ENCODE results near the gene CDH22.

Gene CDH22

DNA sequence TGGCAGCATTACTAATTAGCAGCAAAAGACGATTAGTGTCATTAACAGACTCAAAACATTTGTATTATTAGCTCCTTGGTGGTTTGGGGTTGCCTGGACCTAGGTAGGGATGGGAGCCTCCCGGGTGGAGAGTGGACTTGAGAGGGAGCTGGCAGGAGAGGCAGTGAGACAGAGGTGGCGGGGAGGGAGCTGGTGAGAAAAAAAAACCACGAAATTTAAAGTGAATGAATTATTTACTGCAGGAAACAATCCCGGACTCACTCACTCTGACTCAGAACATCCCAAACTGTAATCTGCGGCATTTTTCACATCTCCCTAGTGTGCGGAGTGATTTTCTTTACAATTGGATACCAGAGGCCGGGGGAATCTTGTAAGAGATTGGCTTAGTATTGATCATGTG, 14.3 kb upstream of the CDH22 start:
- no peak for DNase-seq (ENCODE audit: low spot score)

DNA sequence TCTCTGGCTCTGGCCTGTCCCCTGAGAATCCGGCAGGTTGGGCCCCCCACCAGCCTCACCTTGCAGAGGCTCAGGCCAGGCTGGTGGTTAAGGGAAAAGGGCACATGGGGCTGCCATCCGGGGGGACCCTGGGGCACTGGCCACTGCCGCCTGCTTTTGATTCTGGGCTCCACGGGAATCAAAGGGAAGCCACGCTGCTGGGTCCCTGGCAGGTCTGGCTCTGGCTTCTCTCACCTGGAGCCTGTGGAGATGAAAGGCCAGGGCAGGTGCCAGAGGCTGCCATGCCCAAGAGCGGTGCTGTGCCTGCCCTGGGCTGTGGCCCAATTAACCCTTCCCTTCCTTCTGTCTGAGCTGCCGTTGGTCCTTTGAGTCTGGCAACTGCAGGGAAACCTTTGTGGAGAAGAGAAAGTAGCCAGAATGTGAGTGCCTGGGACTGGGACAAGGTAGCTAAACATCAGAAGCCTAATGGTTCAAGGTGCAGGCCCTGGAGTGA, 9.4 kb upstream of the CDH22 start:
- DNase-seq (ENCODE audit: low spot score), result no peak

DNA sequence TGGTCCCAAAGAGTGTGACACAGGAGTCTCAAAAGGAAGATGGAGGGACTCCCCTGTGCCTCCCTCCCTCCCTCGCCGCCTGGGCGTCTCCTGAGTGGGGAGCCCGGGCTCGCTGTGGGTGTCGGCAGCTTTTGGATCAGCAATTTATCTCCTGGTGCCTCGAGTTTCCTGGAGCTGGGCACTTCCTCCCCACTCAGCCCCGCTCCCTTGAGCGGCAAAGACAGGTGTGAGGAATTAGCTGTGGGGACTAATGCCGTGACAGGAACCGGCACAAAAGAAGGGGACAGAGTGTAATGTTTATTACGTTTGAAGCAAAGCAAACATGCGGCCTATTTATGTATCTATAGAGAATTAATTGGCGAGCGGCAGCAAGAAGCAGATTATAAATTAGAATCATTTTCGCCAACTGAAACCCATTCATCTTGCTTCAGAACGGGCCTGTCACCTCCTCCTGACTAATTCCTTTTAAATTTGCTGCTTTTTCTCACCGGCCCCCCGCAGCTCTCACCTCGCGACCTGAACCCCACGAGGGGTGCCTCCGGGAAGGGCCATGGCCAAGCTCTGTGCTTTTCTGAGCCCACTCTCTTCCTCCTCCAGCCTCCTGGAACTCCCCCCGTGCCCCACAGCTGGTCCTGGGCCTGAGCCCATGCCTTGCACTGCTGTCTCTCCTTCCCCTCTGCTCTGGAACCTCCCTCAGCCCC, 8.8 kb upstream of the CDH22 start:
- no peak for DNase-seq (ENCODE audit: low spot score)

DNA sequence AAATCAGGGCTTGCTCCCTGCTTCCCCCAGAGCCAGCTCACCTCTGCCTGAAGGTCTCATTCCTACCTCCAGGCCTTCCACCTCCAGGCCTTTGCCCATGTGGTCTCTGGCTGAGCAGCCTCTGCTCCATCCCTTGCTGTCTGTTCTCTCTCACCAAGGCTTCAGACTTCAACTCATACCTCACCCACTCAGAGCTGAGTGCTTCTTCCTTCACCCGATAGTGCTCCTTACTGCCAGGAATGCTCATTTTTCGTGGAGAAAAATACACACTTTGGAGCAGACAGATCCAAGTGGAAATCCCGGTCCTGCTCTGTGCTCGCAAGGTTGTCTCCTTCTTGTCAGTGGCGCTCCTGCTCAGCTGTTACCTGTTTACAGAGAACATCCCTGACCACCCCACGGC, 7.0 kb upstream of the CDH22 start:
- no peak for DNase-seq (ENCODE audit: low spot score)

DNA sequence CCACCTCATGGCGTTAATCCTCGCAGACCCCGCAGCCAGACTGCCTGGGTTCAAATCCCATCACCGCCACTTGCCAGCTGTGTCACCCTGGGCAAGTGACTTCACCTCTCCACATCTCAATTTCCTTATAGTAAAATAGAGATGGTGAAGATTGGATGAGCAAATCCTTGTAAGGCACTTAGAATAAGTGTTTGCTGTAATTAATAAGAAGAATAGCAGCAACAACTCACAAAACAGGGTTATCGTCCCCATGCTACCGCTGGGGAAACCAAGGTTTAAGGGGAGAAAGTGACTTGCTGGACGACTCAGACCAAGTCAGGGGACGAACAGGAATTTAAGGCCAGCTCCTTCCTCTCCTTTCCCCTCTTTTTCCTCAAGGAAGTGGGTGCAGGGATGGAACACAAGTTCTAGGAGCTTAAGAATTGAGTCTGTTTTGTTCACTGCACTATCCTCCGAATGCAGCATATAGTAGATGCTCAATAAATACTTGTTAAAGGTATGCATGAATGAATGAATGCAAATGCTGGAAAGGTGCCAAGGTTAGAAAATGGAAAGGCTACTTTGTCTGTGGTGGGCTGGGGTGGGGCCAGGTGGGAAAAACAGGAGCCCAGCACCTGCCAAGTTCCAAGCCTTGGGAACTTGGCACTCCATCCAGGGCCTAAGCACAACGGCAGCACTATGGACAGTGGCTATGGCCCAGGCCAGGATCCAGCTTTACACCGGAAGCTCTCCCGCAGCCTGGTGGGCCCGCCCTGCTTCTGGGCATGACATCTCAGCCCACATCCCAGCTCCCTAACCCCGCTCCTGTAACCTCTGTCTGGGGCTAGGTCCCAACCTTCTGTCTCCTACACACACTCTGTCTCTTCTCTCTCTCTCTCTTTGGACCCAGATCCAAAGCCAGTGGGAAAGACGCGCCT, 4.9 kb upstream of the CDH22 start:
- DNase-seq (ENCODE audit: low spot score), result no peak

DNA sequence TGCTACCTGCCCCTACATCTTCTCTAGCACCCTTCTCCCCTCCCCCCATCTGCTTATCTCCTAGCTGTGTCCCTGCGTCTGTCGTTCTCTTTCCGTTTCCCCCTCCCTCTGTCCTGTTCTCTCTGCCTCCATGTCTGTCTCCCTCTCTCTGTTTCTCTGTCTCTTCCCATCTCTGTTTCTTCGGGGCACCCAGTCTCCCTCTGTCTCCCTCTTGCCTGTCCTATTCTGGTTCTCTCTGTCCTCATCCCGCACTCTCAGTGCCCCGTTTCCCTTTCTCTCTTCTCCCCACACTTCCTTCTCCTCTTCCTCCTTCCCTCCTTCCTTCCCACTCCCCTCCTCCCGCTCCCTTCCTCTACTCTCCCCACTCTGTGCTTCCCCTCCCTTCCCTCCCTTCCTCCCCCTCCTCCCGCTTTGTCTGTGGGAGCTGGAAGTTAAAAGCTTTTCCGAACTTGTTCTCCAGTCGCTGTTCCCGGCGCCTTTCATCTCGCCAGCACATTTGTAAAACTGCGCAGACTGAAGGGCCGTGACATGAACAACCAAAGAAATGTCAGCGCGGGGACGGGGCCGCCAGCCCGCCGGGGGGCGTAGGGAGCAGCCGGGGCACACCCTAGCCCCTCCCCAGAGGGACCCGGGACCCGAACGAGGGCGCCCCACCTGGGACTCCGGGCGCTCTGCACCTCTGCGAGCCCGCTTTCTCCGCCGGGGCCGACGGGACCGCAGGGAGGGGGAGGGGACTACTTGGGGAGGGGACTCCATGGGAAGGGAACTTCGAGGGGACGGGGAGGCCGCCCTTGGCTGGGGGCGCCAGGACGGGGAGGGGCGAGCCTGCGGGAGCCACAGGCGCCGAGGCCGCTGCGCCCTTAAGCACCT, 4.0 kb upstream of the CDH22 start:
- no peak for DNase-seq (ENCODE audit: low spot score)

DNA sequence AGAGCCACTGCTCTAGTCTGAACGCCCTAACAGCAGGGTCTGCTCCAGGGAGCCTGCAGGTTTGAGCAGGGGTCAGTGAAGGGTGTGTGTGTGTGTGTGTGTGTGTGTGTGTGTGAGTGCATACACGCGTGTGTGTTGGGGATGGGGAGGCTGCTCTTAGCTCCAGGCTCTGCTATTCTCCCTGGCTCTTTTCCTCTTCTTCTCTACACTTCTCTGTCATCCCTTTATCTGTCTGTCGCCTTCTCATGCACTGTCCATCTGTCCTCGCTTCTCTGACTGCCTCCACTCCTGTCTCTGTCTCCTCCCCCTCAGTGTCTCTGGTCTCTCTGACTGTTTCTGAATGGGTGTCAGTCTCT, 3.4 kb upstream of the CDH22 start:
- DNase-seq (ENCODE audit: low spot score), result no peak

DNA sequence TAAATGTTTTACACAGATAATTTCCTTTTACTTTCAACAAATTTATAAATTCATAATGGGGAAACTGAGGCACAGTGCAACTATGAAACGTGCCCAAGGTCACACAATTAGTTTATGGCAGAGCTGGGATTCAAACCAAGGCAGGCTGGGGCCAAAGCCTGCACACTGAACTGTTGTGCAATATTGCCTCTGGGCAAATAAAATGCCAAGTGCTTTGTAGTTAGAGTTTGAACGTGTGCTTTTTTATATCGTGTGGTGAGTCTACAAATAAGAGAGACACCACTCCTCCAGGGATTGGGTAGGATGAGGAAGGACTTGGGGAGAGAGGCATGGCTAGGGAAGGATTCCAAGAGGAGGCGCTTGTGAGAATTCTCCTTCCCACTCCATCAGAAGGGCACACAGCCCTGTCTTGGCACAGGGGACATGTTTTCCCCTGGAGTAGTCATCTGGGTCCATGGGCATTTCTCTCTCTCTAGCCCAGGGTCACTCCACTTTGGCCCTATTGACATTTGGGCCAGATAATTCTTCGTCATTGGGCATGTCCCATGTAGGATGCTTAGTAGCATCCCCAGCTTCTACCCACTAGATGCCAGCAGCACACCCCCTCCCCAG, 2.8 kb upstream of the CDH22 start:
- no peak for DNase-seq (ENCODE audit: low spot score)

DNA sequence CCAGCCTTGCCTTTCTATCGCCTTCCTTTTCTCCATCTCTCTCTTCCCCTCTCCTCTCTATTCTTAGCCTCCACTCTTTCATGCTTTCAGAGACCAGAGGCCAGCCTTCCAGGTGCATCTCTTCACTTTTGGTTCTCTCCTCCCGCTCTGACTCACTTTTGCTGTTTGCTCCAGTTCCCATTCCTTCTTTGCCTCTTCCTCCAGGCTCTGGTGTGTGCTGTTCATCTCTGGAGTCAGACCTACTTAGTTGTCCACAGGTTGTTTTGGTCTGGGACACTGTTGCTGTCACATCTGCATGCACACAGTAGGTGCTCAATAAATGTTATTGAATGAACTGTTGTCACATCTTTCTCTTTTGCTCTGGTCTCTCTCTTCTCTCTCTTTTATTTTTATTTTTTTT, 1.6 kb upstream of the CDH22 start:
- no peak for DNase-seq (ENCODE audit: low spot score)

DNA sequence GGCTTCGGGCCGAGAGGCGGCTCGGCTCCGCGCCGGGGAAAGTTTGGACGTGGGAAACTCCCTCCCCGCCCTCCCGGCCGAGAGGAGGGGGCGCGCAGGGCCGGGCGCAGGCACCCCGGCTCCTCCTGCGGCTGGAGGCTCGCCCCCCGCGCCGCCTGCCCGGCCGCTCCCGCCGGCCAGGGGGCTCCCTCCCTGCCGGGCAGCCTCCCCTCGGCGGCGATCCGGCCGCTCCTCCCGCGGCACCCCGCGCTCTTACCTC, 370 bp downstream of the CDH22 start:
- DNase-seq (ENCODE audit: low spot score), result no peak

DNA sequence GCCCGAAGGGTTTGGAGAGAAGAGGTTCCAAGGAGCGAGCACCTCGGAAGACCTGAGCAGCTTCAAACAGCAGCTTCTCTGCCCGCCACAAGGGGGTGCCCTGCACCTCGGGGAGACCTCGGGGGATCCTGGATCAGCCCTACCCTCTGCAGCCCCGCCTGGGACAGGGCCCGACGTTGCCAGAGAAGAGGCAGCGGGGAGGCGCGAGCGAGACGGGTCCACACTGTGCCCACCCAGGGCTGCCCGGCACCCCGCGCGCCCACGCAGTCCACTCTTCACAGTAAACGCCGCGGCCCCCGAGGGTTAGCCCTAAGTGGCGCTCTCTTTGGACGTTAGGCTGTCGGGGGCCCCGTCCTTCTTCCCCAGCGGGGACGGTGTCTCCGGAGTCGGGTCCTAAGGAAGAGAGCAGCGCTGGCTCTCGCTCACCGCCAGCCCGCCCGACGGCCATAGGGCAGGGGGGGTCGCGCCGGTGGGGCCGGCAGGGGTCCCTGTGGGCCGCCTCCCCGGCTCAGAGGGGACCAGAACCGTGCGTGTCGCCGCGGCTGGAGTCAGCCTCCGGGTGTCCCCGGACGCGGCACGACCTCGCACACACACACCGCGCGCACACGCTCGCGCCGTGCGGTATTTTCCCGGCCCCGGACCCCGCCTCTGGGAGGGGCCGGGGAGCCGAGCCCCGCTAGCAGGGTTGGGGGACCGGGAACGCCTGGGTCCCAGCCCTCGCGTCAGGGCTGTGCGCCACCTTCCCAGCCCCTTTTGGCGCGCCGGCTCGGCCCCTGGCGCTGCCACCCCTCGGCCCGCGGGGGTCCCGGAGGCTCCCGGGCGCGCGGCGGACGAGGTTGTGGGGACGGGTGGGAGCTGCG, 929 bp downstream of the CDH22 start:
- no peak for DNase-seq (ENCODE audit: low spot score)

DNA sequence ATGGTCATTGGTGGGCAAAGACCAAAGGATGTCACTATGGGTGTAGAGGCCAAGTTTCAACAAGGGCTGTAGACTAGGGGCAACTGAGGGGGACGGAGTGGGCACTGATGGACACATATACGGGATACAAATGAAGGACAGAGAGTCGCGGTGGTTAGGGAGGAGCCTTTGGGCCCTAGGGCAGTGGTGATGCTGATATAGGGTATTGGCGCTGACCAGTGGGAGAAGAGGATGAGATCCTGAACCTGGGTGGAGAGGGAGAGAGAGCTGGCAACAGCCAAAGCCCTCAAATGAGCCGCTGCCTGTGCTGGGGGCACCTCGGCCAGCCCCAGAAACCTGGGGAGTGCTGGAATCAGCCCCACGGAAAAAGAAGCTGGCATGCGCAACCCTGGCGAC, 1.6 kb downstream of the CDH22 start:
- DNase-seq (ENCODE audit: low spot score), result no peak

DNA sequence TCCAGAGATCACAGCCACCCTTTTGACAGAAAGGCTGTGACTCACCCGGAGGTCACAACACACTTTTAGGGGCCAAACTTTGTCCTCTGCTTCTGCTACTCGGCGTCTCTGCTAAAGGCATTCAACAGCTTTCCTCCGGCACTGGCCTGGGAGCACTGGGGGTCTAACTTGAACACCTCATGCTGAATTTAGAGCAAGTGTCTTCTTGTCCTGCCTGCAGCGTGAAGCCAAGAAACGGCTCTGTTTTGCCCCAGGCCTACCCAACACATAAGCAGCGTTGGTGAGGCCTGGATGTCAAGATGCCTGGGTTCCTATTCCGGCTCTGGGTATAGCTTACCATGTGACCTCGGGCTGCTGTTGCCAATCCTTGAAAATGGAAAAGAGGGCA, 2.3 kb downstream of the CDH22 start:
- no peak for DNase-seq (ENCODE audit: low spot score)

DNA sequence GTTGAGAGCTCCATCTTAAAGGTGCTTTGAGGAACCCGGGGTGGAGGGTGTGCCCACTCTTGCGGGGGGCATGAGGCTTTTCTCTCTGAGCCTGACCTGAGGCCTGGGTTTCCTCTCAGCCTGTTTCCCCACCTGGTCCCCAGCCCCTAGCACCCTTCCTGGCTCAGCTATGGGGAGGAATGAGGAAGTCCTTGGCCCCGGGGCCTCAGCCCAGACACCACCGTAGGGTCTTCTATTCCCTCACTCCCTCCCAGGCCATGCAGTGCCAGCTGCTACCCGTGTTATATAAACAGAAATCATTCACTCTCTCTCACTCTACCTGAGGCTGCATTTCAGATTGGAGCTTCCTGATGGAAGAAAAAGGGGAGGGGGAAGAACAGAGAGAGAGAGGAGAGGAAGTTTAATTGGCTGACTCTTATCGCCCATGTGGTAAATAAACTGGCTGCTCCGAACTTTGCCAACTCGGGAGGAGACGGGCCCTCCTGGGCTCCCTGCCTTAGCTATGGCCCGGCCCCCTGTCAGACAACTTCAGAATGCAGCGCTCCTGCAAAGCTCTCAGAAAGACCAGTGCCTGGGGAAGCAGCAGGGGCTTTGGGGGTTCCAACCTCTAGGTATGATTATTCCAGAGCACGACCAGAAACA, 2.8 kb downstream of the CDH22 start:
- DNase-seq (ENCODE audit: low spot score), result no peak

DNA sequence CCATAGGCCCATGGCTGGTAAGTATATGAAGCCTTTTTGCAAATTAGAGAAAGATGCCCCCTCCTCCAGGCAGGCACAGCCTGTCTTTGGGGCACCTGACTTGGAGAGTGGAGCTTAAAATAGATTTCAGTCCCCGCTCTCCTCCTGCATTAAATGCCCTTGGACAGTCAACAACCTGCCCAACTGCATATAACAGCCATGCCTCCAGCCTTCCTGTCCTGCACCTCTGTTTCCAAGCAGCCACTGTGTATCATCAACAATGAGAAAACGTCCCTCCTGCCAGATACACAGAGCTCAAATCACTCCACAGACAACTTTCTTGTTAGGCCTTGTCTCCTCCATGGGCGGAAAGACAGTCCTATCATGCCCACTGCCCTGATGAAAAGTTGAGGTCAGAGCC, 3.4 kb downstream of the CDH22 start:
- DNase-seq (ENCODE audit: low spot score), result no peak

DNA sequence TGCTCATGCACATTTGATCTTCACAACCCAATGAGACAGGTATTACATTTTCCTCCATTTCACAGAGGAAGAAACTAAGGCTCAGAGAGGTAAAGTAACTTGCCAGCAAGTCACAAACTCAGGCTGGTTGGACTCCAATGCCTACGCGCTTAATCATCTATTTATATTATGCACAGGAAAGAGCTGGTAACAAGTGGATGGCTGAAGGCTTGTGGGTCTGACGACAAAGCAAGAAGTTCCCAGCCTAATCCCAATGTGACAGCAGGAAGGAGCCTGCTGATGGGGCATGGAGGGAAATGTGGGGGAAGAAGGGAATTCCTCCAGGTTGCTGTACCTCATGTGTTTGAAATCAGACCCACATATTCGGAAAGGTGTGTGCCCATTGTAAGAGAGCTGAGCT, 3.9 kb downstream of the CDH22 start:
- DNase-seq (ENCODE audit: low spot score), result no peak

DNA sequence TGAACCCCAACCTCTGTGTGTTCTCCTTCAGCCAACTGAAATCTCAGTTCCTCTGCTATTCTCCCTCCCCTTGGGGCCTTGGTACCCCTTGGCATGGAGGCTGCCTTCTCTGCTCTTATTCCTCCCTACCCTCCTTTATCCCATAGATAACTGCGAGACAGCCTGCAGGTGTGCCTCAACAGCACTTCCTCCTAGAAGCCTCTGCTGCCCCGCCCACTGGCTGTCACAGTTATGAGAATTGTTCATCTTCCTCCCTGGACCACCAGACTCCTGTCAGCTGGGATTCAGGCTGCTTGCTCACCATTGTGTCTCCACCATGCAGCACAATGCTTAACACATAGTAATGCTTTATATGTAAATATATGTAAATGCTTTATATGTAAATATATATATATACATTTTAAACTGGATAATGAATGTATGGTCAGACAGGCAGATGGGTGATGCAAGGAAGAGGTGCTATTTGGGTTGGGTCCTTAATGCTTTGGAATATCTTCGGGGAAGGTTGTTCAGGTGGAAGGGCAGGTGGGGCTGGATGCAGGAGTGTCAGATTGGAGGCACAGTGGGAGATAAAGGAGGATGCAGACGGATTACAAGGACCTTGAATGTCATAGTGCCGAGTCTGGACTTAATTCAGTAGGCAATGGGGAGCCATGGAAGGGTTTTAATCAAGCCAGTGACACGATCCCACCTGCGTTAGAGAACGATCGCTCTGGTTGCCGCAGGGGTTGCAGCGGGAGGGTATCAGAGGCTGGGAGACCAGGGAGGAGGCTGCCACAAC, 4.9 kb downstream of the CDH22 start:
- DNase-seq (ENCODE audit: low spot score), result no peak

DNA sequence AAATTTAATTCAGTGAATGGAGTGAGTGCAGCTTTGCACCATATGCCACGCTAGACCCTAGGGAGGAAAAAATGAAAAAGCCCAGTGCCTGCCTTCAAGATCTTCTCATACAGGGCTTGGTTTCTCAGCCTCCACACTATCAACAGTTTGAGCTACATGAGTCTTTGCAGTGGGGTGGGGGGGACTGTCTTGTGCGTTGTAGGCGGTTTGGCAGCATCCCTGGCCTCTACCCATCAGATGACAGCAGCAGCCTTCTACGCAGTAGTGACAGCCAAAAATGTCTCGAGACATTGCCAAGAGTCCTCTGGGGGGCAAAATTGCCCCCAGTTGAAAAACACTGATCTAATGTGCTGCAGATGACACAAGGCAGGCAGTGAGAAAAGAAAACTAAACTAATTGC, 6.2 kb downstream of the CDH22 start:
- DNase-seq (ENCODE audit: low spot score), result no peak

DNA sequence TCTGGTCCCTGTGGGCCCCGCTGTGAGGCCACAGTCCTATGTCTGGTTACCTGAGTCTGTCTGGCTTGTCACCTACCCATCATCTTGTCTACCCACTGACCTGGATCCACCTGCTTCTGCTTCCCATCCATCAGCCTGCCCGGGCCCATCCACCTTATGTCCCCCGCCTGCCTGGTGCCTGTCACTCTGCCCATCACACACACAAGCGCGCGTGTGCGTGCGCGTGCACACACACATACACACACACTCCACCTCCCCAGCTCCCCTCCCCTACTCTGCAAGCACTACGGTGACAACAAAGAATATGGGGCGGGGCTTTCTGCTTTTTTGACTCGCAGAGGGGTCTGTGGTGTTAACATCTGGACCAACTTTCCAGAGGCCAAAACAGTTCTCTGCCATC, 8.0 kb downstream of the CDH22 start:
- DNase-seq (ENCODE audit: low spot score), result no peak

DNA sequence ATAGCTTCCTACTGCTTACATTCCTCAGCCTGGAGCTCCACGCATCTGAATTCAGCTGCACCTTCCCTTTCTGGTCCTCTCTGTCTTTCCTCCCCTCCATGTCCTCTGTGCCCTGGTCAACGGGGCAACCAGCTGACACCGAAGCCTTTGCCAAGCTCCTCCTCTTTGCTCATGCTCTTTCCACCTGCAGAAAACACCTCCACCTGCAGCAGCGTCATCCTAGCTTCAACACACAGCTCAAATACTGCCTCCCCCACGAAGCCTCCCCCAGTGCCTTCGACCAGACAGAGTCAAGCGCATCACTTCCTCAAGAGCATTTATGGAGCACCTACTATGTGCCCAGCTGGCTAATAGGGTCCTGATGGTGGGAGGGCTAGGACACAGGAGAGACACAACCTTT, 9.2 kb downstream of the CDH22 start:
- DNase-seq (ENCODE audit: low spot score), result no peak

Data from left forelimb (tissue), 1 donor.